Measurements from ENCODE around the gene ITPRIPL1.
"Not testable (repeated sequence)": the region's sequence is repeated elsewhere in the genome, so short reads cannot be mapped to it uniquely, and the experiment has no call there.

ITPRIPL1 gene, protein sequence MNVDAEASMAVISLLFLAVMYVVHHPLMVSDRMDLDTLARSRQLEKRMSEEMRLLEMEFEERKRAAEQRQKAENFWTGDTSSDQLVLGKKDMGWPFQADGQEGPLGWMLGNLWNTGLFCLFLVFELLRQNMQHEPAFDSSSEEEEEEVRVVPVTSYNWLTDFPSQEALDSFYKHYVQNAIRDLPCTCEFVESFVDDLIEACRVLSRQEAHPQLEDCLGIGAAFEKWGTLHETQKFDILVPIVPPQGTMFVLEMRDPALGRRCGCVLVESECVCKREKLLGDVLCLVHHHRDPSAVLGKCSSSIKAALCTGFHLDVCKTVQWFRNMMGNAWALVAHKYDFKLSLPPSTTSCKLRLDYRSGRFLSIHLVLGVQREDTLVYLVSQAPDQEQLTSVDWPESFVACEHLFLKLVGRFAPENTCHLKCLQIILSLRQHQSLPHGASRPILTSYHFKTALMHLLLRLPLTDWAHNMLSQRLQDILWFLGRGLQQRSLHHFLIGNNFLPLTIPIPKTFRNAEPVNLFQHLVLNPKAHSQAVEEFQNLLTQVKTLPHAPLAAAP

DNA sequence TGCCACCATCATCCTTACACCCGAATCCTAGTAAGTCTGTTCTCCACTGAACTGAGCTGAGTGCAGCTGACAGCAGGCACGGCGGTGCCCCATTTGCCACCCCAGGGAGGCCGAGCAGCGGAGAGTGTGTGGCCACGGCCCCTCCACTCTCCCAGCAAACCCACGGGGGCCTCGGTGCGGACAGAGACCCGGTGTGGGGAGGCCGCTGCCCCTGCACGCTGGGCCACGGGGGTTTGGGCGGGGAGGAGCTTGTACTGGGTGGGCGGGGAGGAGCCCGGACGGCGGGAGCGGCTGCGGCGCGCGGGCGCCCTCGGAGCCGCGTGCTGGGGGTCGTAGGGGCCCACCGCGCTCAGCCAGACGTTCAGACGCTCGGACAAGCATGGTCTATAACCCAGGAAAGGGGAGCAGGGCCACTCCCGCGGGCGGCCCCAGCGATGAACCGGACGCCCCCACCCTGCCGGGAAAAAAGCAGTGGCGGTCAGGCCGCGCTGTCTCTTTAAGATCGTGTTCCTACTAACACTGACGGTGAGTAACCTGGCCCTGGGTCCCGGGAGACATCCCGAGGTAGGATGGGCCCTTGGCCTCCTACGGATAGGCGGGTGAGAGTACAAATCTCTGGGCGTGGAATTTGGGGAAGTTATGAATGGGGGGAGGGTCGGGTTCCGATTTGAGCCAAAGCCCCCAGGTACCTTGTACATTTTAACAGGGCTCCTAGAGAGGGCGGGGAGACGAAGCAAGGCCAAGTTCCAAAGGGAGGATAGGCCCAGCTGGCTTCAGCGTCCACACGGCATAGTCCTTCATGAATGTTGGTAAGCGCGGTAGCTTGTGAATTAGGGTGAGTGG is at the start of gene ITPRIPL1:
ITPRIPL1 (plus strand) TSS at position 277 of the 843 bp plus-strand sequence; CDS start at position 800, 523 bp downstream.
- DNase-seq (ENCODE audit: low read depth): no peak

DNA sequence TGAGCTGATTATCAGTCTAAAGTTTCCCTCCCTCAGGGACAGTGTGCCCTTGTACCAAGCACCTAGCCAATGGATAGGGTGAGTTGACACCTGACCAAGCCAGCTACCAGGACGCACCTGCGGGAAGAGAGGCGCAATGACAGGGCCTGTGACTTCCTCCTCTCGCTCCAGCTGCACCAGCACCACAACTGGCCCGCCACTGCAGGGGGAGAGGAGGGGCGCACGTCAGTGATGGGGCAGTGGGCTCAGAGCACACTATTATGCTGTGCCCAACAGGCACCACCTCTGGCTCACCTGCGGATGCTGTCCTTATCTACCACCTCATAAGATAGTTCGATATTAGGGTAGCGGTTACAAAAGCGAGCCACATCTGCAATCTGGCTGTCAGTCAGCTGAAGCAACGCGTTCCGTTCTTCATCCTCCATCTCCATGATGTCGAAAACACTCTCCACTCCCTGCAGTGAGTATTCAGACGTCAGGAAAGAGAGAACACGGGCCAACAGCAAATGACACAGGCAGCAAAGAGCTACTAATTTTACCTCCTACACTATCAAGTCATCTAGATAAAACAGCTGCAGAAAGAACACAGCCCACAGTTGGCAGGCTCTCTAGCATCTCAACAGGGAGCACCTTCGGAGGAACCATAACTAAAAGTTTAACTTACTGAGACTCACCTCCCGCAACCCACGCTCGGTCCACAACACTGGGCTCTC is 48.2 kb upstream of the ITPRIPL1 start:
- no peak for DNase-seq (ENCODE audit: low read depth)

DNA sequence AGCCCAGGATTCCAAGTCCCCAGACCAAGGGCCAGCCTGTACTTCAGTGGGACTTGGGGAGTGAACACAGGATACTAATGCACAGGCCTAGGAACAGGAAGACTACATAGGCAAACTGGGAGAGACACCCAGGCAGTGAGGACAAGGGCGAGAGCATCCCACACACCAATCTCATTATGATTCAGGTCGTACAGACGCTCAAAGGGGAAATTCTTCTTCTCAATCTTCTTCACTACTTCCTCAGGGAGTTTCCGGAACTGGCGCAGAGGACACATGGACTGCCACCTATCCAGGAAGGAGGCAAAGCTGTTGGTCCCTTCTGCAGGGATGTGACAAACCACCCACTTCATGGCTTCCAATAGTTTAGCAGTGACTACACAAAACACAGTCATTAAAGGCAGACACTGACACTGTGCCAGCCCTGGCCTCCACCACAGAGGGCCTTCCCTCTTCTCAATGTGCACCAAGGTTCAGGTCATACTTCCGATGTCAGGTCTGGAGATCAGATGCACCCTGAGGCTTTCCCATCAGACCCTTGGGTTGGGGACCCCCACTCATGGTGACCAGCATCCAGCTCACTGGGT is 37.8 kb upstream of the ITPRIPL1 start:
- DNase-seq (ENCODE audit: low read depth): no peak

DNA sequence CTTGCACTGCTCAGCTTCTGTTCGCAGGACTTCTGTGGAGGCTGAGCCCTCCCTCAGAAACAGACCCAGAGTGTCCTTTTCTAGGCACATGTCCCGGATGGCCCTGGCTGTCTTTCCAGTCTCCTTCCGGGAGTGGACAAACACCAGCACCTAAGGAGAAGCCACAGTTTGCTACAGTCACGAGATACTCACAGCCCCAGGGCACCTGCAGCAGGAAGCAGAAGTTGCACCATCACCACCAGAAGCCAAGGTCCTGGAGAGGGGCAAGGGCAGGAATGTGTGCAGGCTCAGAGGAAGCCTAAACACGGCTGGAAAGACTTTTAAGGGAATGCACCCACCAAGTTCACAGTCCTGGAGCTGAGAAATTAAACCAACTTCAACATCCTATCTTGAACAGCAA is 33.4 kb upstream of the ITPRIPL1 start:
- DNase-seq (ENCODE audit: low read depth): no peak

DNA sequence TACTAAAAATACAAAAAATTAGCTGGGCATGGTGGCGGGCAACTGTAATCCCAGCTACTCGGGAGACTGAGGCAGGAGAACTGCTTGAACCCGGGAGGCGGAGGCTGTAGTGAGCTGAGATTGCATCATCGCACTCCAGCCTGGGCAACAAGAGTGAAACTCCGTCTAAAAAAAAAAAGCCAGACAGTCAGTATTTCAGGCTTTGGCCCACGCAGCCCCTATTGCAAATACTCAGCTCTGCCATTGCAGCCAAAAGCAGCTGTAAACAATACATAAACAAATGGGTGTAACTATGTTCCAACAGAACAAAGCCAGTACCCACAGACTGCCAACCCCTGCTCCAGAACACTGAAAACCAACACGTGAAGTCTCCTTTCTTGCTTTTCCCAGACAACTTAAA is 30.8 kb upstream of the ITPRIPL1 start:
- DNase-seq (ENCODE audit: low read depth): not testable (repeated sequence)

DNA sequence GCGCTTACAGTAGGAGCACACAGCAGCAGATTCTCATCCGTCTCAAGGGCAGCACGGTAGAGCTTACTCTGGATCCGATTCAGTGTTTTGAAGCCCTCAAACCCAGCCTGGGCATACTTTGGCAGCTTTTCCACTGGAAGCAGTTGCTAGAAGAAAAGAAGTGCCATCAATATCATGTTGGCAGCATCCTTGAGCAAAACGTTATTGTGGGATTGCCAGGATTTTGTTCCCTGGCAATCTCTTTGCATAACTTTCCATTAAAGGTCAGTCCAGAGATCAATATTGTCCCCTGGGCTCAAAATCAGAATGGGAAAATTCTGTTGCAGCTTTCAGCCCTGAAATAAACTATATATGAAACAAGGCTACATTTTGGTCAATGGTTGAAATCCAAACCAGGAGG is 28.2 kb upstream of the ITPRIPL1 start:
- no peak for DNase-seq (ENCODE audit: low read depth)

DNA sequence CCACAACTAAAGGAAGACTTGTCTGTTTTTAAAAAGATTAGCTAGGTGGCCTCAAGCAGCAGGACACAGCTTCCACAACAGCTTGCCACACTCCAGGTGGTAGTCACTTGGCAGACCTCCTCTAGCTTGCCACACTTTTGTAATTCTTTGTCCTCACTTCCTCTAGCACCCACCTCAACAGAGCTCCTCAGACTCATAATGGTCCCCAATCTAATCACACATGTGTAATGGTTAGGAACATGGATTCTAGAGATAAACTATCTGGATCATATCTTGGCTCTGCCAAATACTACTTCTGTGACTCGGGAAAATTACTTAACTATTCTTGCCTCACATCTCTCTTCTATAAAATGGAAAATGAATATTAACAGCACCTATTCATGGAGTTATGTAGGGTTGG is 23.3 kb upstream of the ITPRIPL1 start:
- no peak for DNase-seq (ENCODE audit: low read depth)

DNA sequence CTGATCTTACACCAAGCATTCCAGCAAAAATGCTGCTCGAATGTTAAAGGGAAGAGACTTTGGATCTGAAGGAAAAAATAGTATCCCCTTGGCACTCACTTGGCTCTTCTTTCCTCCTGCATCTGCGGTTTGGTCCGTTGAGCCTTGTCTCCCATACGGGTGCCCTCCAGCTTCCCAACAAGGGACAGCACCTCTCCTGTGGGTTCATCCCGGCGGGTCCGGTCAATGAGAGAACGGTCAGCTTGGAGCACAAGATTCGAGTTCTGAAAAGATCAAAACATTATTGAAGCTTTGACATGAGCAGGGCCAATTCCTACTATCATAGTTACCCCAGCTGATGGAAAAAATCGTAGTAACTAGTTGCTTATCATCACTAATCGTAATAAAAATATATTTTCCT is 20.5 kb upstream of the ITPRIPL1 start:
- no peak for DNase-seq (ENCODE audit: low read depth)

DNA sequence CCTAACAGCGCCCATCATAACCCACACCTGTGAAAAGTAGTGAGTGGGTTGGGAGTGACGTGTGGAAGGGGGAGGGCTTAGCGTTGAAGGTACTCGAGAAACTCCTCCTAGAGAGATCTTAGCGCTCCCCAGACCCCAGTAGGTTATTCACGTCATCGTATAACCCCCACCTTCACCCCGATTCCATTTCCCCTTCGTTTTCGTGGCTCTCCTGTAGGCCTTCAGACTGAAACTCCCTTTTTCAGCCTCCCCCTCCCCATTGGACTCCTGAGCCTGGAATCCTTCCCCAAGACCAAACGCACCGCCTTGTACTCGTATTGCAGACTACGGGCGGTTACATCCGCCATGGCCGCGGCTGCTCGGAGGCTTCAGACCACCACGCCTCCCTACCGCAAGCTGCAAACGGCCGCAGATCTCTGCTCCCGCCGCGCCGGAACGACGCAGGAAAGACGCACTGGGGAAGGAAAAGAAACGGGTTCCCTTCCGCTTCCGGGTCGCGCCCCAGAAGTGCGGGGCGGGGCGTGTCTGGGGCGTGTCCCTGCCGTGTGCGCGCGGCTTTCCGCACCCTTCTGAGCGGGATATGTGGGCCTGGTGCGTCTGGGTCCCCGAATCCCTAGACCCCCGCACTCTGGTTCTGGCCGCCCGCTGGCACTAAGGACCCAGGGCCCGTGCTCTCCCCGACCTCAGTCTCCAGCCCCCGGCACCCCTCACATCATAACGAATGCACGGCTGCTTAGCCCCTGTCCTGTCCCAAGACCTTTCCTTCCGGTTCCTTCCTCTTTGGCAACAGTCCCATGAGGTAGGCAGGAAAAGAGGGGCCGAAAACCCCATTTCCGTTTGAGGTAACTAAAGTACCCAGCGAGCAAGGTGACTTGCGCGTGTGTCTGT is 19.8 kb upstream of the ITPRIPL1 start, which contains the start of gene SNRNP200:
SNRNP200 (minus strand) TSS at position 456 of the 888 bp plus-strand sequence; CDS start at position 347, 109 bp downstream.
- DNase-seq (ENCODE audit: low read depth): peak; percentile 67

DNA sequence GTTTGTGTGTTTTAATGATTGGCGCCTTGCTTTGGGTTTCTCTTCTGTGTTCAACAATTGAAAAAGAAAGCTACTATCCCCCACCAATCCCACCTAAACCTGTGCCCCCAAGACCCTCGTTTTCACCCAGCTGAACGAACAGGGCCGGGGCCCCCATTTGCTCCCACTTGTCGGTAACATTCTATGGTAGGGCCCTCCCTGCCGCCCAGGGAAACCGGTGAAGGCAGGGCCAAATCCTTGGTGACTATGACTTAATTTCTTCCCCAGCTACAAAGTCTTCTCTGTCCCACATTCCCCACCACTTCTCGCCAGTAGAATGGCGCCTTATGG is 19.2 kb upstream of the ITPRIPL1 start:
- DNase-seq (ENCODE audit: low read depth): no peak

DNA sequence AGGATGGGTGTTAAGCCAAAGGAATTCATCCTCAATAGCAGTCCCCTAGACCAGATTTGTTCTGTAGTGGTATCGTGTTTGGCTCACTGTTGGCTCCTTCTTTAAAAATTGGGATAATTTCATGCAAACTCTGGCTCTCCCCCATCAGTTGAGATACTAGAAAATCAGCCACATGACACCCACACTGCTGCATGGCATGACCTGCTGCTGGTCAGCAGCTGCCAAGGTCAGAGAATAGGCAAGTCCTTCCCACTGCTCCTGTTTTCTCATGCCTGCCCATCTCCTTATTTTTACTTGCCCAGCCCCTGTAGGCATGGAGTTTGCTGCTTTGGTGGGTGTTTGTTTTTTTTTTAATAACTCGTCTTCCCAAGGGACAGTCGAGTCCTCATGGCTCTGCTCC is 18.7 kb upstream of the ITPRIPL1 start:
- DNase-seq (ENCODE audit: low read depth): no peak

DNA sequence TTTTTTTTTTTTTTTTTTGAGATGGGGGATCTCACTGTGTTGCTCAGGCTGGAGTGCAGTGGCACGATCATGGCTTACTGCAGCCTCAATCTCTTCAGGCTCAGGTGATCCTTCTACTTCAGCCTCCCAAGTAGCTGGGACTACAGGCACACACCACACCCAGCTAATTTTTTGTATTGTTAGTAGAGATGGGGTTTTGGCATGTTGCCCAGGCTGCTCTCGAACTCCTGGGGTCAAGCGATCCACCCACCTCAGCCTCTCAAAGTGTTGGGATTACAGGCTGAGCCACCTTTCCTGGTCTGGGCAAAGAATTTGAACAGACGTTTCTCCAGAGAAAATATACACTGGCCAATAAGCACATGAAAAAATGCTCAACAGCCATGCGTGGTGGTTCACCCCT is 16.9 kb upstream of the ITPRIPL1 start:
- no peak for DNase-seq (ENCODE audit: low read depth)

DNA sequence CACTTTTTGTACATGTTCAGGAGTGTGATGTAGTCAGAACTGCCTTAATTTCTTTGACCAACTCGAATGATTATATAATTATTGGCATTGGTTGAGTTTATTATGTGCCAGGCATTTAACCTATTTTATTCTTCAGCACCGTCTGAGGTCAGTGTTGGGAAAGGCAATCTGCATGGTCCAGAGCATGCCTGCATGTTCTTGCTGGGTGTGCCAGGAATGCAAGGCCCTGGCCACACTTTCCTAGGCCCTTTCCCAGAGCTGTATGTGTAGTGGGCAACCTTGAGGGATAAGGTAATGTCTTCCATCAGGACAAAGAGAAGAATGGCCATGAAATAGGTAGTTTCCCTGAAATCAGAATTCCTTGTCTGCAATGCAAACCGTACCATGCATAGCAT is 10.1 kb upstream of the ITPRIPL1 start:
- no peak for DNase-seq (ENCODE audit: low read depth)

DNA sequence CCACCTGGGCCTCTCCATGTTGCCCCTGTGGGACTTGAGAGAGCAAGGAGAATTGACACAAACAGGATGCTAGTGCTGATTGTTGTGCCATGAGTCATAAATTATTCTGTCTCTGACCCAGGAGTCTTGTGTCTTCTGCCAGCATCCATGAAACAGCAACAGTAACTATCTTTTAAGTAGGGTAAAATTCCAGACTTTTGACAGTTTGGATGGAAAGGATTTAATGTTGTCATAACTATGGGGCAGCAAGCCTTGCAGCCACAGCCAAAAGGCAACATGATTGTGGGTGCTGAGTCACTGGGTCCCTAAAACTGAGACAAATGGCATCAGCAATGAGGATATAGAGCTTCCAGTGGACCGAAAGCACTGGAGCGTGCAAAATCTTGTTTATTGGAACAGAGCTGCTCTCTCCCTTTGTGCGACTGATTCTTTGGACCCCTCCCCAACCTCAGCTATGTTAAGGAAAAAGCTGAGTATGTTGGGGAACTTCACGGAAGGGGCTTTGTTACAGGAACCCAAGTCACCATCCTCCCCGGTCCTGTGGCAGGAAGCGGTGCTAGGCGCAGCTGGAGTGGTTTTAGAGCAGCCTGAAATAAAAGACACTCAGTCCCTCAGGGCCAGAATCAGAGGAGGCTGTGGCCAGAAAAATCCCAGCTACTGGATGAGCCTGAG is 9.6 kb upstream of the ITPRIPL1 start:
- DNase-seq (ENCODE audit: low read depth): peak; percentile 66

DNA sequence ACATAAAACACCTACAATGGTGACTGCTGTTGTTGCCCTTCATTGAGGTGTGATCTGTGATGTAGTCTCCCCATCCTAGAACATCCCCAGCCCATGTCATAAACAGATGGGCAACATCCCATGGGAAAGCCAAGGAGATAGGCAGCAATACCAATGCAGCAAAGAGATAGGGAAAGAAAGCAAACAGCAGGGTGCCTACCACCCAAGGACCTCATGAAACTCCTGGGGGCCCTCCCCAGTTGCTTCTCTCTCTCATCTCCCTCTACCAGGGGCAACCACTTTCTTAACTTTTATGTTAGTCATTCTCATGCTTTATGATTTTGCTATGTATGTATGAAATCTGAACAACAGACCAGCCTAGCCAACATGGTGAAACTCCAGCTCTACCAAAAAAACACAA is 8.1 kb upstream of the ITPRIPL1 start:
- no peak for DNase-seq (ENCODE audit: low read depth)

DNA sequence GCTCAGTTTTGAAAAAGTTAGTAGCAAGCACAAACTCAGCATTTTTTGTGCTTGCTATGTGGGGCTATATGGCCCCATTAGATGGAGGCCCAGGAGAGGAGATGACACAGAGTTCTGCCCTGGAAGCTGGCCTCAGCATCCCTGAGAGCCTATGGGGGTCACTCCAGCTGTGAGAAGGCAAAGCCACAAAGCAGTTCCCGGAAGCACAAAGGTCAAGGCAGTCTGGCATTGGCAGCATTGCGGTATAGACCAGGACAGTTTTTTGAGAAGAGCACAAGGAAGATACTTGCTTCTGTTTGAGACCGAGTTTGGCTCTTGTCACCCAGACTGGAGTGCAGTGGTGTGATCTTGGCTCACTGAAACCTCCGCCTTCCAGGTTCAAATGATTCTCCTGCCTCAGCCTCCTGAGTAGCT is 7.5 kb upstream of the ITPRIPL1 start:
- DNase-seq (ENCODE audit: low read depth): no peak

DNA sequence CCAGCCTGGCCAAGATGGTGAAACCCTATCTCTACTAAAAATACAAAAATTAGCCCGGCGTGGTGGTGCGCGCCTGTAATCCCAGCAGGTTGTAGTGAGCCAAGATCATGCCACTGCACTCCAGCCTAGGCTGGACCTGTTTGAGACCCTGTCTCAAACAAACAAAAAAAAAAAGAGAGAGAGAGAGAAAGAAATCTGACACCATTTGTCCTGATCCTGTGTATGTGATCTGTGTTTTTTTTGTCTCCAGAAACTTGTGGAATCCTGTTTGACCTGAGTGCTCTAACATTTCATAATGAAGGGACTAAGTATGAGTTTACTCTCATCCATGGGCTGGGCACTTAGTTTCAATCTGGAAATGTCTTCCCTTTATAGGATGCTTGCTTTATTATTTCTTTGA is 6.4 kb upstream of the ITPRIPL1 start:
- DNase-seq (ENCODE audit: low read depth): no peak

DNA sequence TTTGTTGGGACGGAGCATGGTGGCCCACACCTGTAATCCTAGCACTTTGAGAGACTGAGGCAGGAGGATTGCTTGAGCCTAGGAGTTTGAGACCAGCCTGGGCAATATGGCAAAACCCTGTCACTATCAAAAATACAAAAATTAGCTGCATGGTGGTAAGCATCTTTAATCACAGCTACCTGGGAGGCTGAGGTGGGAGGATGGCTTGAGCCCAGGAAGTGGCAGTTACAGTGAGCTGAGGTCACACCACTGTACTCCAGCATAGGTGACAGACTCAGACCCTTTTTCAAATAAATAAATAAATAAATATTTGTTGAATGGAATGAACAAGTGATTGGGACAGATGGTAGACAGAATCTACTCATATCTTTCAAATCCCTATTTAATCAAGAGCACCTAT is 5.7 kb upstream of the ITPRIPL1 start:
- no peak for DNase-seq (ENCODE audit: low read depth)

DNA sequence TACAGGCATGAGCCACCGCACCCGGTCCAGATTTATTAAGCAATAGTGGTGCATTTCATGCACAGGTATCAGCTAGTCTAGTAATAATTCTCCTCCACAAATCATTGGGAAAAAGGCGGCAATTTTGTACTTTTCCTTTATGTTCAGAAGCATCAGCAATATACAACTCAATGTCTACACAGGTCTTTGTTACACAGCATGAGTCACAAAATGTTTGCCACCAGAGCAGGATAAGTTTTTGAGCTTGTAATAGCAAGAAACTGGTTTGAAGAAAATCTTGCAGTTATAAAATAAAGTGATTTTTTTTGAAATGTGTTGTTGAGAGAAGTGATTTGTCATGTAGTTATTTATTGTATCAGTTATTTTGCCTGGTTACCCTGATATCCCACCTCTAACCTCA is 4.8 kb upstream of the ITPRIPL1 start:
- no peak for DNase-seq (ENCODE audit: low read depth)

Measured in stromal cell of bone marrow (primary cell).